HepG2 (cell line): ENCODE measurements around the gene PTPN2. TPM values are rescaled to one million over a fixed set of nuclear protein-coding genes. Genes with fewer than 3 reads are reported as not detected.

Experiments
- ATF4 ChIP-seq, 2 experiments: fragments of 450-650 bp in 1 of 2; sonication (generic) in 1 of 2; formaldehyde crosslinking; IDR thresholded peaks; 2 replicates each; pipeline versions ENCODE4 v1.5.0 to v1.8.0; 2020 to 2022; ENCODE audit warnings: mild to moderate bottlenecking in 1 of 2, missing genetic modification reagents in 1 of 2
- CHD2 ChIP-seq: IDR thresholded peaks from 2 replicates; pipeline ENCODE4 v1.6.1; 2011; ENCODE audit warnings: low read depth, low read length, improper control_type of control experiment
- ERF ChIP-seq: IDR thresholded peaks from 2 replicates; pipeline ENCODE4 v1.6.1; 2018; ENCODE audit warnings: missing biosample characterization, missing genetic modification reagents
- GATAD2A ChIP-seq: IDR thresholded peaks from 2 replicates; pipeline ENCODE4 v1.6.1; 2016
- HES4 ChIP-seq: sonication (generic); formaldehyde crosslinking; IDR thresholded peaks from 2 replicates; pipeline ENCODE4 v1.9.0; 2021; ENCODE audit warnings: mild to moderate bottlenecking, missing genetic modification reagents, borderline replicate concordance
- MAF1 ChIP-seq: sonication (generic); formaldehyde crosslinking; IDR thresholded peaks from 2 replicates; pipeline ENCODE4 v1.5.0; 2020; ENCODE audit warnings: missing genetic modification reagents, borderline replicate concordance
- NFKB2 ChIP-seq: sonication (generic); formaldehyde crosslinking; IDR thresholded peaks from 2 replicates; pipeline ENCODE4 v1.4.0; 2020; ENCODE audit warnings: missing genetic modification reagents, borderline replicate concordance
- SETDB1 ChIP-seq: sonication (generic); formaldehyde crosslinking; IDR thresholded peaks from 2 replicates; pipeline ENCODE4 v1.5.1; 2020; ENCODE audit warnings: missing genetic modification reagents, mild to moderate bottlenecking, borderline replicate concordance
- SP5 ChIP-seq: IDR thresholded peaks from 2 replicates; pipeline ENCODE4 v1.6.1; 2016; ENCODE audit warnings: low read depth, borderline replicate concordance
- SRSF9 ChIP-seq: fragments of 200-400 bp; formaldehyde crosslinking; IDR thresholded peaks from 2 replicates; pipeline ENCODE4 v1.6.1; 2018; ENCODE audit warnings: borderline replicate concordance, mild to moderate bottlenecking, low read depth, low read length; ENCODE audit not compliant: insufficient read depth, poor library complexity, severe bottlenecking
- TOE1 ChIP-seq: sonication (generic); formaldehyde crosslinking; IDR thresholded peaks from 2 replicates; pipeline ENCODE4 v1.4.0; 2020; ENCODE audit warnings: mild to moderate bottlenecking, missing genetic modification reagents
- TP53 ChIP-seq: sonication (generic); formaldehyde crosslinking; conservative IDR thresholded peaks from 2 replicates; pipeline ENCODE4 v1.4.0; 2020; ENCODE audit warnings: missing genetic modification reagents
- ZMAT3 ChIP-seq: sonication (generic); formaldehyde crosslinking; conservative IDR thresholded peaks from 2 replicates; pipeline ENCODE4 v1.7.0; 2021; ENCODE audit warnings: missing genetic modification reagents
- ZNF121 ChIP-seq: sonication (generic); formaldehyde crosslinking; IDR thresholded peaks from 2 replicates; pipeline ENCODE4 v1.5.0; 2020; ENCODE audit warnings: mild to moderate bottlenecking, missing genetic modification reagents
- ZNF589 ChIP-seq: sonication (generic); formaldehyde crosslinking; conservative IDR thresholded peaks from 2 replicates; pipeline ENCODE4 v1.8.0; 2022; ENCODE audit warnings: mild to moderate bottlenecking, moderate library complexity, missing genetic modification reagents
- ZNF75D ChIP-seq: sonication (generic); formaldehyde crosslinking; IDR thresholded peaks from 2 replicates; pipeline ENCODE4 v1.8.1; 2023; ENCODE audit warnings: missing genetic modification reagents, mild to moderate bottlenecking, borderline replicate concordance
- ZNF782 ChIP-seq: sonication (generic); formaldehyde crosslinking; IDR thresholded peaks from 2 replicates; pipeline ENCODE4 v1.4.0; 2020; ENCODE audit warnings: missing genetic modification reagents, mild to moderate bottlenecking, borderline replicate concordance
- polyA plus RNA-seq, 8 experiments: library from polyadenylated mRNA; depleted of rRNA in 3 of 8; stranded (reverse) in 7 of 8; unstranded in 1 of 8; fragments of >200 nt; fragmentation: Illumina TruSeq in 4 of 8; extraction: Trizol in 4 of 8; gene quantifications; 2 replicates each; pipeline versions ENCODE4 v1.2.1 to v1.2.3, GENCODE V29; 2011 to 2016; ENCODE audit warnings: low read depth in 4 of 8, missing spikeins in 1 of 8, mixed read lengths in 1 of 8; ENCODE audit not compliant: insufficient read depth in 1 of 8
- total RNA-seq, 5 experiments: library from RNA; depleted of rRNA; stranded (reverse); fragments of >200 nt; fragmentation: Illumina TruSeq; extraction: Trizol; gene quantifications; 2 replicates each; pipeline ENCODE4 v1.2.3, GENCODE V29; 2016; ENCODE audit warnings: low read depth in 1 of 5
- TF ChIP-seq, protein P1 (sequence below): IDR thresholded peaks from 2 replicates; pipeline ENCODE4 v1.6.1; 2016; ENCODE audit warnings: missing compliant biosample characterization, missing genetic modification reagents, borderline replicate concordance
- TF ChIP-seq, protein P2 (sequence below): sonication (generic); formaldehyde crosslinking; IDR thresholded peaks from 2 replicates; pipeline ENCODE4 v1.5.1; 2020; ENCODE audit warnings: mild to moderate bottlenecking, missing genetic modification reagents
- TF ChIP-seq, protein P3 (sequence below): sonication (generic); formaldehyde crosslinking; IDR thresholded peaks from 2 replicates; pipeline ENCODE4 v1.5.0; 2020; ENCODE audit warnings: mild to moderate bottlenecking, missing genetic modification reagents

PTPN2 gene
- total and polyA plus RNA-seq, 2 of the 13 experiments (the other 11 are each of a cell fraction or from before 2014, with no cell fraction given), result 24.9 to 41.5 TPM

DNA sequence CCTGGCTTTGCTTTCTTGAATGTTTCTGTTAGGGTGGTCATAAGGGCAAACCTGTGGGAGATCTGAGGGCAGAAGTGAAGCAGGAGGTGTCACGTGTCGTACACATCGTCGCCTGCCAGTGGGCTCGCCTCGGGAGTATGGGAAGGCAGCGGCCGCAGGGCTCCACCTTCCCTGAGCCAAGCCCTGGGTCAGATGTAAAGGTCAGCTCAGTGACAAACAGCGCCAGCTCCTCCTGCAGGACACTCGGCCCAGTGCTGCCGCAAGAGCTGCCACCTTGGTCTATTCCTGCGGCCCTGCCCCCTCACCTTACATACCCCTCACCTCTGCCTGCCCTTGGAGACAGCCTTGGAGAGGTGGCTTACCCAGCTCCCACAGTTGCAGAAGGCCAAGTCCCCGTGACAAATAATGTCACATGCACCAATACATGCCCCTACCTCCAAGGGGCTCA is 117.0 kb downstream of the PTPN2 start (continued):
- no peak for TF ChIP-seq TP53
- TF ChIP-seq ZNF782 (CRISPR knock-in tag), result no peak; the same call in 1 of the 2 replicates
- TF ChIP-seq ZNF121 (CRISPR knock-in tag), result no peak
- peak; percentile 54 for TF ChIP-seq GATAD2A (CRISPR knock-in tag)
- TF ChIP-seq, protein P1, sequence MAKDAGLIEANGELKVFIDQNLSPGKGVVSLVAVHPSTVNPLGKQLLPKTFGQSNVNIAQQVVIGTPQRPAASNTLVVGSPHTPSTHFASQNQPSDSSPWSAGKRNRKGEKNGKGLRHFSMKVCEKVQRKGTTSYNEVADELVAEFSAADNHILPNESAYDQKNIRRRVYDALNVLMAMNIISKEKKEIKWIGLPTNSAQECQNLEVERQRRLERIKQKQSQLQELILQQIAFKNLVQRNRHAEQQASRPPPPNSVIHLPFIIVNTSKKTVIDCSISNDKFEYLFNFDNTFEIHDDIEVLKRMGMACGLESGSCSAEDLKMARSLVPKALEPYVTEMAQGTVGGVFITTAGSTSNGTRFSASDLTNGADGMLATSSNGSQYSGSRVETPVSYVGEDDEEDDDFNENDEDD (CRISPR knock-in tag), result peak; percentile 69; the same call in 1 of the 2 replicates
- TF ChIP-seq NFKB2 (CRISPR knock-in tag), result peak; percentile 72; the same call in 1 of the 2 replicates
- no peak for TF ChIP-seq CHD2
- TF ChIP-seq ZNF75D (CRISPR knock-in tag), result no peak
- TF ChIP-seq SP5, result 0 out of 2 replicates have a peak, but pooled peaks have one; percentile 24
- TF ChIP-seq ZNF589 (CRISPR knock-in tag), result no peak
- no peak for TF ChIP-seq SRSF9
- TF ChIP-seq MAF1 (CRISPR knock-in tag), result no peak
- TF ChIP-seq SETDB1 (CRISPR knock-in tag), result no peak
- TF ChIP-seq, protein P2, sequence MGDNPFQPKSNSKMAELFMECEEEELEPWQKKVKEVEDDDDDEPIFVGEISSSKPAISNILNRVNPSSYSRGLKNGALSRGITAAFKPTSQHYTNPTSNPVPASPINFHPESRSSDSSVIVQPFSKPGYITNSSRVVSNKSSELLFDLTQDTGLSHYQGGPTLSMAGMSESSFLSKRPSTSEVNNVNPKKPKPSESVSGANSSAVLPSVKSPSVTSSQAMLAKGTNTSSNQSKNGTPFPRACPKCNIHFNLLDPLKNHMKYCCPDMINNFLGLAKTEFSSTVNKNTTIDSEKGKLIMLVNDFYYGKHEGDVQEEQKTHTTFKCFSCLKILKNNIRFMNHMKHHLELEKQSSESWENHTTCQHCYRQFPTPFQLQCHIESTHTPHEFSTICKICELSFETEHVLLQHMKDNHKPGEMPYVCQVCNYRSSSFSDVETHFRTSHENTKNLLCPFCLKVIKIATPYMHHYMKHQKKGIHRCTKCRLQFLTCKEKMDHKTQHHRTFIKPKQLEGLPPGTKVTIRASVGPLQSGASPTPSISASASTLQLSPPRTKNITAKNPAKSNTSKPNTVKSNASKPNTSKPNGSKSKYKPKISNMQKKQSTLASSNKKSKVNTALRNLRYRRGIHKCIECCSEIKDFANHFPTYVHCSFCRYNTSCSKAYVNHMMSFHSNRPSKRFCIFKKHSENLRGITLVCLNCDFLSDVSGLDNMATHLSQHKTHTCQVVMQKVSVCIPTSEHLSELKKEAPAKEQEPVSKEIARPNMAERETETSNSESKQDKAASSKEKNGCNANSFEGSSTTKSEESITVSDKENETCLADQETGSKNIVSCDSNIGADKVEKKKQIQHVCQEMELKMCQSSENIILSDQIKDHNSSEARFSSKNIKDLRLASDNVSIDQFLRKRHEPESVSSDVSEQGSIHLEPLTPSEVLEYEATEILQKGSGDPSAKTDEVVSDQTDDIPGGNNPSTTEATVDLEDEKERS (CRISPR knock-in tag), result no peak
- no peak for TF ChIP-seq ATF4 (CRISPR knock-in tag; IDR thresholded peaks at IDR 0.05)
- TF ChIP-seq ZMAT3 (CRISPR knock-in tag), result no peak
- TF ChIP-seq TOE1 (CRISPR knock-in tag), result no peak
- TF ChIP-seq HES4 (CRISPR knock-in tag), result no peak
- peak; percentile 76 for TF ChIP-seq ERF
- TF ChIP-seq, protein P3, sequence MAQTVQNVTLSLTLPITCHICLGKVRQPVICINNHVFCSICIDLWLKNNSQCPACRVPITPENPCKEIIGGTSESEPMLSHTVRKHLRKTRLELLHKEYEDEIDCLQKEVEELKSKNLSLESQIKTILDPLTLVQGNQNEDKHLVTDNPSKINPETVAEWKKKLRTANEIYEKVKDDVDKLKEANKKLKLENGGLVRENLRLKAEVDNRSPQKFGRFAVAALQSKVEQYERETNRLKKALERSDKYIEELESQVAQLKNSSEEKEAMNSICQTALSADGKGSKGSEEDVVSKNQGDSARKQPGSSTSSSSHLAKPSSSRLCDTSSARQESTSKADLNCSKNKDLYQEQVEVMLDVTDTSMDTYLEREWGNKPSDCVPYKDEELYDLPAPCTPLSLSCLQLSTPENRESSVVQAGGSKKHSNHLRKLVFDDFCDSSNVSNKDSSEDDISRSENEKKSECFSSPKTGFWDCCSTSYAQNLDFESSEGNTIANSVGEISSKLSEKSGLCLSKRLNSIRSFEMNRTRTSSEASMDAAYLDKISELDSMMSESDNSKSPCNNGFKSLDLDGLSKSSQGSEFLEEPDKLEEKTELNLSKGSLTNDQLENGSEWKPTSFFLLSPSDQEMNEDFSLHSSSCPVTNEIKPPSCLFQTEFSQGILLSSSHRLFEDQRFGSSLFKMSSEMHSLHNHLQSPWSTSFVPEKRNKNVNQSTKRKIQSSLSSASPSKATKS (CRISPR knock-in tag), result no peak
